ENCODE measurements around the gene PRKAR2B.

The PRKAR2B gene

GRCh38 chr7:107128217-107128616, 83.7 kb downstream of the PRKAR2B start:
- Histone ChIP-seq H3K36me3 (replicated peaks; ENCODE audit: low read depth, low read length) (peaks cover 3% of the 10 kb centered on the region), H3K9ac (ENCODE audit: low read length) (no peak overlapping the region), H3K27me3 (ENCODE audit: low read depth, low read length) (no peaks in the 10 kb centered on the region), H4K20me1 (ENCODE audit: insufficient read depth, low read length) (no peaks in the 10 kb centered on the region), H3K4me1 (ENCODE audit: low read length) (peaks cover 30% of the 10 kb centered on the region), H3K79me2 (ENCODE audit: low read length) (peaks cover 10% of the 10 kb centered on the region), H3K9me3 (ENCODE audit: insufficient read depth, low read length) (no peaks in the 10 kb centered on the region), H3K27ac (ENCODE audit: low read length) (no peak overlapping the region), H2AFZ (ENCODE audit: low read depth, low read length) (no peak overlapping the region), H3K4me2 (ENCODE audit: low read length) (no peak overlapping the region), H3K4me3 (ENCODE audit: low read length) (no peak overlapping the region)
- TF ChIP-seq EZH2phosphoT487 (IDR thresholded peaks at IDR 0.05; ENCODE audit: low read depth) (no peak), CTCF (IDR thresholded peaks at IDR 0.05; ENCODE audit: low read depth, low read length) (no peak)

DNA sequence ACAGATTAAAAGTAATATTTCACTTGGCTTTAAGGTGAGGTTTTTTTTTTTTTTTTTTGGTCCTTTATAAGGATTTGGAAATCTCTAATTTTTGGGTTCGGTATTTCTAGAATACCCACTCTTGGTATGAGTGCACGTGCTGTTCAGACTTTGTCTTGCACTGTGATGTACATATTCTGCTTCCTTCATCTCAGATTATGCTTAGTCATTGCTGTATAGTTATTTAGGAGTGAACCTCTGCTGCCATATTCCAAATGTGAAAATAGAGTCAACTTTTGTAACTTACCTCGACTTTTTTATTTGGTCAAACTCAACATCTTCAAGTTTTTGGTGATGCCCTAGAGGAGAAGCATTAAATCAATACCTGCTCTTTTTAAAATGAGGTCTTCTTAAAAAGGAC, 84.2 kb downstream of the PRKAR2B start:
- Histone ChIP-seq H2AFZ (ENCODE audit: low read depth, low read length) (no peak overlapping the region), H3K4me1 (ENCODE audit: low read length) (peaks cover 30% of the 10 kb centered on the region), H3K79me2 (ENCODE audit: low read length) (peaks cover 10% of the 10 kb centered on the region), H3K27ac (ENCODE audit: low read length) (no peak overlapping the region), H3K9ac (ENCODE audit: low read length) (no peak overlapping the region), H4K20me1 (ENCODE audit: insufficient read depth, low read length) (no peaks in the 10 kb centered on the region), H3K27me3 (ENCODE audit: low read depth, low read length) (no peaks in the 10 kb centered on the region), H3K4me2 (ENCODE audit: low read length) (no peak overlapping the region), H3K4me3 (ENCODE audit: low read length) (no peak overlapping the region), H3K36me3 (replicated peaks; ENCODE audit: low read depth, low read length) (peaks cover 3% of the 10 kb centered on the region), H3K9me3 (ENCODE audit: insufficient read depth, low read length) (no peaks in the 10 kb centered on the region)
- TF ChIP-seq EZH2phosphoT487 (IDR thresholded peaks at IDR 0.05; ENCODE audit: low read depth) = no peak
- TF ChIP-seq CTCF (IDR thresholded peaks at IDR 0.05; ENCODE audit: low read depth, low read length) = no peak

DNA sequence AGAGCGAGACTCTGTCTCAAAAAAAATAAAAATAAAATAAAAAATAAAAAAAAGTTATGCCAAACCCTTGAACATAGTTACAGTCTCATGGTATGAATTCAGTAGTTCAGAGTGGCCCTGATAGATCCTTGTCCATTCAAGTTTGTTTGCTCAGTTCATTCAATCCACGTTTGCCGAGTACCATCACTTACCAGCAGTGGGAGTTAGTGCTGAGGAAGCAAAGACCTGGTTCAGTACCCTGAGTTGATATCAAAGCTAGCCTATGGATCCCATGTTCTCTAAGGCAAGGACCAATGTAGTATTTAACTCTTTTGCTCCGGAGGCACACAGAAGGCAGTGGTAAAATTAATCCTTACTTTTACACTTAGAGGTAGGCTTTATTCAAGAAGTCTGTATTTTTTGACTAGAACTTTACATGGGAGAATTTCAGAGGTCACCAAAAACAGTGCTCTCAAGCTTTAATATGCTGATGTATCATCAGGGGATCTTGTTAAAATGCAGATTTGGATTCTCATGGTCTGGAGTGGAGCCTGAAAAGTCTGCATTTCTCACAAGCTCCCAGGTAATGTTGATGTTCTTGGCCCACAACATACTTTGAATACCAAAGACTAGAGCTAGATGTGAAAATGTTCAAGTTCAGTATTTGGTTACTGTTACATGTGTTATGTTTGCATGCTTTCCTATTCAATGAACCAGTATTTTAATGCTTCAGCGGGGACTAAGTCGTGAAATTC, 86.1 kb downstream of the PRKAR2B start:
- no peaks in the 10 kb centered on the region for H3K9me3 ChIP-seq (ENCODE audit: insufficient read depth, low read length)
- peaks cover 10% of the 10 kb centered on the region for H3K79me2 ChIP-seq (ENCODE audit: low read length)
- H2AFZ ChIP-seq (ENCODE audit: low read depth, low read length) = no peak overlapping the region
- H3K4me3 ChIP-seq (ENCODE audit: low read length) = no peak overlapping the region
- no peak overlapping the region for H3K9ac ChIP-seq (ENCODE audit: low read length)
- no peaks in the 10 kb centered on the region for H4K20me1 ChIP-seq (ENCODE audit: insufficient read depth, low read length)
- H3K27ac ChIP-seq (ENCODE audit: low read length) = no peak overlapping the region
- peaks cover 3% of the 10 kb centered on the region for H3K36me3 ChIP-seq (replicated peaks; ENCODE audit: low read depth, low read length)
- no peaks in the 10 kb centered on the region for H3K27me3 ChIP-seq (ENCODE audit: low read depth, low read length)
- H3K4me2 ChIP-seq (ENCODE audit: low read length) = no peak overlapping the region
- peaks cover 19% of the 10 kb centered on the region for H3K4me1 ChIP-seq (ENCODE audit: low read length)
- TF ChIP-seq CTCF (IDR thresholded peaks at IDR 0.05; ENCODE audit: low read depth, low read length) (0 out of 2 replicates have a peak, but pooled peaks have one; percentile 17), EZH2phosphoT487 (IDR thresholded peaks at IDR 0.05; ENCODE audit: low read depth) (no peak)

DNA sequence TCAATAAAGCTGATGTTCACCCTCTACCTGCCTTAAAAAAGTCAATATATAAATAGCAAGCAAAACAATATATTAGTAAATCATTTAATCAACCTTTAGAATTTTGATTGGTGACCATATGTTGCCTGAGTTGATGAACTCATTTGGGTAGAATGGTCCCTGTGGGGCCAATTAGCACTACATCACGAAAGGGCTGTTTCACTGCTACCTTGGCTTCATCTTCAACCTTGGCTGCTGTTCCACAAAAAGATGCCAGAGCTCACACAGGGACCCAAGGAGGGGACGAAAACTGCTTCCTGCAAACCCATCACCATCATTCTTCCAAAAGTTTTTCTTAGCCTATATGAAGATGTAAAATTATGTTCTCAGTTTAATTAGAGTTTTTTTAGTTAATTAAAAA, 88.9 kb downstream of the PRKAR2B start:
- peaks cover 3% of the 10 kb centered on the region for H3K36me3 ChIP-seq (replicated peaks; ENCODE audit: low read depth, low read length)
- no peak overlapping the region for H3K9ac ChIP-seq (ENCODE audit: low read length)
- no peaks in the 10 kb centered on the region for H3K27me3 ChIP-seq (ENCODE audit: low read depth, low read length)
- no peak overlapping the region for H2AFZ ChIP-seq (ENCODE audit: low read depth, low read length)
- H3K9me3 ChIP-seq (ENCODE audit: insufficient read depth, low read length) = no peaks in the 10 kb centered on the region
- no peak overlapping the region for H3K4me2 ChIP-seq (ENCODE audit: low read length)
- no peaks in the 10 kb centered on the region for H4K20me1 ChIP-seq (ENCODE audit: insufficient read depth, low read length)
- H3K79me2 ChIP-seq (ENCODE audit: low read length) = no peaks in the 10 kb centered on the region
- TF ChIP-seq EZH2phosphoT487 (IDR thresholded peaks at IDR 0.05; ENCODE audit: low read depth) (no peak), CTCF (IDR thresholded peaks at IDR 0.05; ENCODE audit: low read depth, low read length) (no peak)
- H3K4me3 ChIP-seq (ENCODE audit: low read length) = no peak overlapping the region
- H3K4me1 ChIP-seq (ENCODE audit: low read length) = no peaks in the 10 kb centered on the region
- no peak overlapping the region for H3K27ac ChIP-seq (ENCODE audit: low read length)

Data from OCI-LY3 (cell line).